Tibial nerve (tissue), 4 donors: ENCODE data around the gene HSF4. TPM values are rescaled to one million over a fixed set of nuclear protein-coding genes. Genes with fewer than 3 reads are reported as not detected.

Source experiments
- DNase-seq, 2 donors: peaks; one replicate each; pipeline ENCODE4 v3.0.0-alpha.2; 2019; ENCODE audit warnings: low spot score in 2 of 2
- H3K27ac ChIP-seq, 4 donors: fragments of 200-600 bp; sonication (generic) in 3 of 4; one replicate each; pipeline ENCODE4 v1.5.1; 2017 to 2019; ENCODE audit warnings: mild to moderate bottlenecking in 1 of 4
- H3K27me3 ChIP-seq, 2 donors: fragments of 200-600 bp; sonication (generic) in 1 of 2; one replicate each; pipeline versions ENCODE4 v1.5.1 to v1.6.0; 2017 to 2019
- H3K36me3 ChIP-seq, 3 donors: fragments of 200-600 bp; sonication (generic); one replicate each; pipeline ENCODE4 v1.5.1; 2018 to 2019
- H3K4me1 ChIP-seq, 4 donors: fragments of 200-600 bp; sonication (generic) in 3 of 4; one replicate each; pipeline ENCODE4 v1.5.1; 2017 to 2019
- H3K4me3 ChIP-seq, 4 donors: fragments of 200-600 bp; sonication (generic) in 3 of 4; one replicate each; pipeline ENCODE4 v1.5.1; 2017 to 2019; ENCODE audit warnings: mild to moderate bottlenecking in 1 of 4, moderate library complexity in 1 of 4
- H3K9me3 ChIP-seq, 4 donors: fragments of 200-600 bp; sonication (generic) in 3 of 4; one replicate each; pipeline ENCODE4 v1.5.1; 2017 to 2019
- EP300 ChIP-seq, 2 donors: sonication (generic); formaldehyde crosslinking; IDR thresholded peaks; one replicate each; pipeline ENCODE4 v1.6.1; 2017; ENCODE audit warnings: antibody characterized with exemption in 2 of 2, mild to moderate bottlenecking in 1 of 2
- POLR2A ChIP-seq, 2 donors: fragments of 450-650 bp; IDR thresholded peaks; one replicate each; pipeline ENCODE4 v1.6.1; 2017; ENCODE audit warnings: antibody characterized with exemption in 2 of 2, mild to moderate bottlenecking in 2 of 2, moderate library complexity in 2 of 2
- WGBS, 2 donors: methylation state at CpG; one replicate each; pipeline ENCODE4 v1.1.5; 2018; 5-methylcytosine and 5-hydroxymethylcytosine counted together
- total RNA-seq, 4 donors: library from RNA; depleted of rRNA; stranded (reverse); fragments of >200 nt; gene quantifications; one replicate each; pipeline ENCODE4 v1.1.0, GENCODE V29; 2016
- TF ChIP-seq, protein P1 (sequence below), 5 experiments: fragments of 200-600 bp in 3 of 5; fragments of 450-650 bp in 2 of 5; sonication (generic) in 3 of 5; IDR thresholded peaks; one replicate each; pipeline ENCODE4 v1.5.1; 2016 to 2019; ENCODE audit warnings: antibody characterized with exemption in 5 of 5, mild to moderate bottlenecking in 3 of 5, moderate library complexity in 2 of 5

HSF4 gene
- total RNA-seq, 4 donors from 2014 or later = 103 to 167 (median 153) TPM

DNA sequence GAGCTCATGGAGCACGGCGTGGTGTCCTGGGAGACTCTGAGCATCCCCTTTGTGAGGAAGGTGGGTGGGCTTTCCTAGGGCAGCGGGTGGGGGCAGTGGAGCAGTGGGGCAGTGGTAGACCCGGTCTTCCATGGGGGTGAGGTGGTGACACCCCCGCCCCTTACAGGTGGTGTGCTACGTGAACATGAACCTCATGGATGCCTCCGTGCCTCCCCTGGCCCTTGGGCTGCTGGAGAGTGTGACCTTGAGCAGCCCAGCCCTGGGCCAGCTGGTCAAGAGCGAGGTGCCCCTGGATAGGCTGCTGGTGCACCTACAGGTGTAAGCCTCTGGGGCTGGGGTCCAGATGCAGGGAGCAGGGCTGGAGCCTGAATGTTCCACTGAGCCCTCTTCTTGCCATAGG, 35.9 kb downstream of the HSF4 start:
- WGBS, 2 donors = 89 to 91% methylated on average over 4 to 5 of the region's 8 CpGs
- Histone ChIP-seq H3K4me3 (no peak overlapping the region), H3K27me3 (no peaks in the 10 kb centered on the region), H3K4me1 (peaks cover 0 to 32% (median 13%) of the 10 kb centered on the region in 4 donors), H3K9me3 (no peaks in the 10 kb centered on the region), H3K36me3 (peaks cover 0 to 85% (median 16%) of the 10 kb centered on the region in 3 donors), H3K27ac (no peak overlapping the region)
- no peak for DNase-seq
- TF ChIP-seq, protein P1, sequence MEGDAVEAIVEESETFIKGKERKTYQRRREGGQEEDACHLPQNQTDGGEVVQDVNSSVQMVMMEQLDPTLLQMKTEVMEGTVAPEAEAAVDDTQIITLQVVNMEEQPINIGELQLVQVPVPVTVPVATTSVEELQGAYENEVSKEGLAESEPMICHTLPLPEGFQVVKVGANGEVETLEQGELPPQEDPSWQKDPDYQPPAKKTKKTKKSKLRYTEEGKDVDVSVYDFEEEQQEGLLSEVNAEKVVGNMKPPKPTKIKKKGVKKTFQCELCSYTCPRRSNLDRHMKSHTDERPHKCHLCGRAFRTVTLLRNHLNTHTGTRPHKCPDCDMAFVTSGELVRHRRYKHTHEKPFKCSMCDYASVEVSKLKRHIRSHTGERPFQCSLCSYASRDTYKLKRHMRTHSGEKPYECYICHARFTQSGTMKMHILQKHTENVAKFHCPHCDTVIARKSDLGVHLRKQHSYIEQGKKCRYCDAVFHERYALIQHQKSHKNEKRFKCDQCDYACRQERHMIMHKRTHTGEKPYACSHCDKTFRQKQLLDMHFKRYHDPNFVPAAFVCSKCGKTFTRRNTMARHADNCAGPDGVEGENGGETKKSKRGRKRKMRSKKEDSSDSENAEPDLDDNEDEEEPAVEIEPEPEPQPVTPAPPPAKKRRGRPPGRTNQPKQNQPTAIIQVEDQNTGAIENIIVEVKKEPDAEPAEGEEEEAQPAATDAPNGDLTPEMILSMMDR (IDR thresholded peaks at IDR 0.05) = no peak
- TF ChIP-seq EP300 (IDR thresholded peaks at IDR 0.05) = no peak
- TF ChIP-seq POLR2A (IDR thresholded peaks at IDR 0.05) = no peak

DNA sequence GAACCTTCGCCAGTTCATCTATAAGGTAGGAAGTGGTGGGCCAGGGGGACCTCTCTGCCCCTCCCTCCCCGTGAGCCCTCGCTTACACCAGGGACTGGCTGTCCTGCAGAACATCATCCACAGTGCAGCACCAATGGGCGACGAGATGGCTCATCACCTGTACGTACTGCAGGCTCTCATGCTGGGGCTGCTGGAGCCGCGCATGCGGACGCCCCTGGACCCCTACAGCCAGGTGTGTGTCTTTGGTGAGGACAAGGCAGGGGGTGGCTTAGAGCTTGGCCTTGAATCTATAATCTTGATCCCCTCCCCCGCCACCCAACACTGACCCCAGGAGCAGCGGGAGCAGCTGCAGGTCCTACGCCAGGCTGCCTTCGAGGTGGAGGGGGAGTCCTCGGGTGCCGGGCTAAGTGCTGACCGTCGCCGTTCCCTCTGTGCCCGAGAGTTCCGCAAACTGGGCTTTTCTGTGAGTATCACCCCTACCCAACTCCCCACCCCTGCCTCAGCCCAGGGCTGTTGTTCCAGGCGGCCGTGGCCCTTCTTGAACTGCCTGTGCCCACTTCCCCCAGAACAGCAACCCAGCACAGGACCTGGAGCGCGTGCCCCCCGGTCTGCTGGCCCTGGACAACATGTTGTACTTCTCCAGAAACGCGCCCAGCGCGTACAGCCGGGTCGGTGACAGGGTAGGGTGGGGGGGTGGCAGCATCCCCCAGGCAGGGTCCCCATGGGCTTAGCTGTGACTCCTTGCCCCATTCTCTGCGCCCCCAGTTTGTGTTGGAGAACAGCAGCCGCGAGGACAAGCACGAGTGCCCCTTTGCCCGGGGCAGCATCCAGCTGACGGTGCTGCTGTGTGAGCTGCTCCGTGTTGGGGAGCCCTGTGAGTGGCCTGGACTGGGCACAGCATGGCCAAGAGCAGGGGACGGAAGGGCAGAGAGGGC, 37.1 kb downstream of the HSF4 start:
- H3K36me3 ChIP-seq = peaks cover 0 to 85% (median 11%) of the 10 kb centered on the region in 3 donors
- no peak overlapping the region for H3K27ac ChIP-seq
- TF ChIP-seq EP300 (IDR thresholded peaks at IDR 0.05) (no peak), POLR2A (IDR thresholded peaks at IDR 0.05) (no peak)
- TF ChIP-seq, protein P1 (IDR thresholded peaks at IDR 0.05) = no peak
- no peaks in the 10 kb centered on the region for H3K9me3 ChIP-seq
- DNase-seq = no peak
- no peaks in the 10 kb centered on the region for H3K27me3 ChIP-seq
- peaks cover 0 to 32% (median 13%) of the 10 kb centered on the region in 4 donors for H3K4me1 ChIP-seq
- H3K4me3 ChIP-seq = no peak overlapping the region
- 89 to 90% methylated on average over 28 to 40 of the region's 40 CpGs for WGBS, 2 donors

DNA sequence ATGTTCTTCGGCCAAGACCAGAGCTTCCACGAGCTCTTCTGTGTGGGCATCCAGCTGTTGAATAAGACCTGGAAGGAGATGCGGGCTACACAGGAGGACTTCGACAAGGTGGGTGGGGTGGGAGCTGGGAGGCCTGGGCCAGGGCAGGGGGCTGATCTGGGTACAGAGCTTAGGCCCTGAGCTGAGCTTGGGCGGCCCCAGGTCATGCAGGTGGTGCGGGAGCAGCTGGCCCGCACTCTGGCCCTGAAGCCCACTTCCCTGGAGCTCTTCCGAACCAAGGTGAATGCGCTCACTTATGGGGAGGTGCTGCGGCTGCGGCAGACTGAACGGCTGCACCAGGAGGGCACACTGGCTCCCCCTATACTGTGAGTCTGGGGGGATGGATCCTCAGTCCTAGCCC, 37.9 kb downstream of the HSF4 start:
- Histone ChIP-seq H3K4me3 (no peak overlapping the region), H3K4me1 (peaks cover 0 to 27% (median 13%) of the 10 kb centered on the region in 4 donors), H3K27me3 (no peaks in the 10 kb centered on the region), H3K27ac (no peak overlapping the region), H3K9me3 (no peaks in the 10 kb centered on the region), H3K36me3 (peaks cover 0 to 84% (median 4%) of the 10 kb centered on the region in 3 donors)
- 88 to 90% methylated on average over 6 to 10 of the region's 12 CpGs for WGBS, 2 donors
- no peak for DNase-seq
- no peak for TF ChIP-seq EP300 (IDR thresholded peaks at IDR 0.05)
- TF ChIP-seq, protein P1 (IDR thresholded peaks at IDR 0.05) = no peak
- no peak for TF ChIP-seq POLR2A (IDR thresholded peaks at IDR 0.05)

DNA sequence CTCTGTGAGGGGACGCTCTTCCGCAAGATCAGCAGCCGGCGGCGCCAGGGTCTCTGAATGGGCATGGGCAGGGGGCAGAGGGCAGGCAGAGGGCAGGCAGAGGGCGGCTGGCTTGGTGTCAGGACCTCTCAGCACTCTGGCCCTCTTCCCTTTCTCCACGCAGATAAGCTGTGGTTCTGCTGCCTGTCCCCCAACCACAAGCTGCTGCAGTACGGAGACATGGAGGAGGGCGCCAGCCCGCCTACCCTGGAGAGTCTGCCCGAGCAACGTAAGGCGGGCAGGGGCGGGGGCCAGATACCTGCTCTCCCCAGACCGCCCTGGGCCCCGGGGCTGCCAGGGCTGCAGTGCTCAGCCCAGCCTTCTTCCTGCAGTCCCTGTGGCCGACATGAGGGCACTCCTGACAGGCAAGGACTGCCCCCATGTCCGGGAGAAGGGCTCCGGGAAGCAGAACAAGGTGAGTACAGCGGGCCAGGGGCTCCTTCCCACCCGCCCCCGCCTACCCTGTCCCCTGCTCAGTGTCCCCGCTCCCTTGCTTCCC, 38.5 kb downstream of the HSF4 start:
- TF ChIP-seq POLR2A (IDR thresholded peaks at IDR 0.05) = no peak
- TF ChIP-seq, protein P1 (IDR thresholded peaks at IDR 0.05) = no peak
- no peak for TF ChIP-seq EP300 (IDR thresholded peaks at IDR 0.05)
- WGBS, 2 donors = 81 to 85% methylated on average over 16 to 22 of the region's 23 CpGs
- Histone ChIP-seq H3K27me3 (no peaks in the 10 kb centered on the region), H3K36me3 (peaks cover 0 to 84% (median 0%) of the 10 kb centered on the region in 3 donors), H3K4me3 (no peak overlapping the region), H3K27ac (no peak overlapping the region), H3K4me1 (peaks cover 0 to 21% (median 11%) of the 10 kb centered on the region in 4 donors), H3K9me3 (no peaks in the 10 kb centered on the region)
- DNase-seq = no peak

DNA sequence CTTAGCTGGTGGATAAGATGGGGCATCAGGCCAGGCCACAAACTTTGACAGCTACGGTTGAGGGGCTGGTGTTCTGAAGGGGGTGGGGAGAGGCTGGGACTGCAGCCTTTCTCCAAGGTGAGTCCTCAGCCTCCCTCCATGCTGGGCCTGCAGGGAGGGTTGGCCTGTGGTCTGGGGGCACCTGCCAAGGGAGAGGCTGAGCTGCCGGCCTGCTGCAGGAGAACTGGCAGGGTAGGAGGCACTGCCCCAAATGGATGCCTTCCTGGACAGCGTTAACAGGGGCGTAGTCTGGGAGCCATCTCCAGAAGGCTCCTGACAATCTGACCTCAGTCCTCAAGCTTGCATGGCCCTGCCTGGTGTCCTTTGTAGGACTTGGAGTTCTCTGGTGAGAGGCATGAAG, 39.5 kb downstream of the HSF4 start:
- Histone ChIP-seq H3K27me3 (no peaks in the 10 kb centered on the region), H3K27ac (no peak overlapping the region), H3K36me3 (peaks cover 0 to 87% (median 0%) of the 10 kb centered on the region in 3 donors), H3K9me3 (no peaks in the 10 kb centered on the region), H3K4me3 (no peak overlapping the region), H3K4me1 (peaks cover 0 to 10% (median 5%) of the 10 kb centered on the region in 4 donors)
- TF ChIP-seq POLR2A (IDR thresholded peaks at IDR 0.05) (no peak), EP300 (IDR thresholded peaks at IDR 0.05) (no peak)
- TF ChIP-seq, protein P1 (IDR thresholded peaks at IDR 0.05) = no peak
- no peak for DNase-seq
- 76 to 78% methylated on average over 4 of the region's 4 CpGs for WGBS, 2 donors
